ENCODE measurements around the gene MACROD2.

DNA sequence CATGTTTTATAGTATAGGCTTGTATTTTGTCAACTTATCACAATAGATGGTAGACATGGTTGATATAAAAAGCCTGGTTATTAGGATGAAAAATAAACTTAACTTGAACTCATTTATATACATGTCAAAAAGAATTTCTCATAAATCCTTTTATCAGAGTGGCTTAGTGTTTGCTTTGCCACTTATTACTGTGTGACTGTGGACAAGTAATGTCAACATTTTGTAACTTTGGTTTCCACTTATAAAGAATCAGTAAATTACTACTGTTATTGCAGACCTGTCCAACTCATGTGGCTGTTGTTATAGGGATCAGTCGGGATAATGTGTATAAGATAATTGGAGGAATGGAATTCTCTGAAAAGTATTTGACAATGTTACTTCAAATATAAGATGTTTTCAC is 1236.9 kb downstream of the MACROD2 start:
- TF ChIP-seq, protein P1, sequence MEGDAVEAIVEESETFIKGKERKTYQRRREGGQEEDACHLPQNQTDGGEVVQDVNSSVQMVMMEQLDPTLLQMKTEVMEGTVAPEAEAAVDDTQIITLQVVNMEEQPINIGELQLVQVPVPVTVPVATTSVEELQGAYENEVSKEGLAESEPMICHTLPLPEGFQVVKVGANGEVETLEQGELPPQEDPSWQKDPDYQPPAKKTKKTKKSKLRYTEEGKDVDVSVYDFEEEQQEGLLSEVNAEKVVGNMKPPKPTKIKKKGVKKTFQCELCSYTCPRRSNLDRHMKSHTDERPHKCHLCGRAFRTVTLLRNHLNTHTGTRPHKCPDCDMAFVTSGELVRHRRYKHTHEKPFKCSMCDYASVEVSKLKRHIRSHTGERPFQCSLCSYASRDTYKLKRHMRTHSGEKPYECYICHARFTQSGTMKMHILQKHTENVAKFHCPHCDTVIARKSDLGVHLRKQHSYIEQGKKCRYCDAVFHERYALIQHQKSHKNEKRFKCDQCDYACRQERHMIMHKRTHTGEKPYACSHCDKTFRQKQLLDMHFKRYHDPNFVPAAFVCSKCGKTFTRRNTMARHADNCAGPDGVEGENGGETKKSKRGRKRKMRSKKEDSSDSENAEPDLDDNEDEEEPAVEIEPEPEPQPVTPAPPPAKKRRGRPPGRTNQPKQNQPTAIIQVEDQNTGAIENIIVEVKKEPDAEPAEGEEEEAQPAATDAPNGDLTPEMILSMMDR (IDR thresholded peaks at IDR 0.05 in 2 of 3, conservative IDR thresholded peaks at IDR 0.05 in 1 of 3; ENCODE audit: borderline replicate concordance in 1 of 3, insufficient read depth in 1 of 3, low read depth in 2 of 3, low read length in 2 of 3): no peak
- TF ChIP-seq ZNF274 (IDR thresholded peaks at IDR 0.05; ENCODE audit: low read depth, low read length) (no peak), EZH2phosphoT487 (IDR thresholded peaks at IDR 0.05; ENCODE audit: borderline replicate concordance) (no peak), POLR2A (IDR thresholded peaks at IDR 0.05; ENCODE audit: borderline replicate concordance, extremely low read depth, insufficient read depth, insufficient read length) (no peak), RAD21 (IDR thresholded peaks at IDR 0.05; ENCODE audit: low read depth) (no peak), EZH2 (IDR thresholded peaks at IDR 0.05) (no peak)
- TF ChIP-seq, protein P2, sequence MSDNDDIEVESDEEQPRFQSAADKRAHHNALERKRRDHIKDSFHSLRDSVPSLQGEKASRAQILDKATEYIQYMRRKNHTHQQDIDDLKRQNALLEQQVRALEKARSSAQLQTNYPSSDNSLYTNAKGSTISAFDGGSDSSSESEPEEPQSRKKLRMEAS (IDR thresholded peaks at IDR 0.05): no peak
- TF ChIP-seq, protein P3, sequence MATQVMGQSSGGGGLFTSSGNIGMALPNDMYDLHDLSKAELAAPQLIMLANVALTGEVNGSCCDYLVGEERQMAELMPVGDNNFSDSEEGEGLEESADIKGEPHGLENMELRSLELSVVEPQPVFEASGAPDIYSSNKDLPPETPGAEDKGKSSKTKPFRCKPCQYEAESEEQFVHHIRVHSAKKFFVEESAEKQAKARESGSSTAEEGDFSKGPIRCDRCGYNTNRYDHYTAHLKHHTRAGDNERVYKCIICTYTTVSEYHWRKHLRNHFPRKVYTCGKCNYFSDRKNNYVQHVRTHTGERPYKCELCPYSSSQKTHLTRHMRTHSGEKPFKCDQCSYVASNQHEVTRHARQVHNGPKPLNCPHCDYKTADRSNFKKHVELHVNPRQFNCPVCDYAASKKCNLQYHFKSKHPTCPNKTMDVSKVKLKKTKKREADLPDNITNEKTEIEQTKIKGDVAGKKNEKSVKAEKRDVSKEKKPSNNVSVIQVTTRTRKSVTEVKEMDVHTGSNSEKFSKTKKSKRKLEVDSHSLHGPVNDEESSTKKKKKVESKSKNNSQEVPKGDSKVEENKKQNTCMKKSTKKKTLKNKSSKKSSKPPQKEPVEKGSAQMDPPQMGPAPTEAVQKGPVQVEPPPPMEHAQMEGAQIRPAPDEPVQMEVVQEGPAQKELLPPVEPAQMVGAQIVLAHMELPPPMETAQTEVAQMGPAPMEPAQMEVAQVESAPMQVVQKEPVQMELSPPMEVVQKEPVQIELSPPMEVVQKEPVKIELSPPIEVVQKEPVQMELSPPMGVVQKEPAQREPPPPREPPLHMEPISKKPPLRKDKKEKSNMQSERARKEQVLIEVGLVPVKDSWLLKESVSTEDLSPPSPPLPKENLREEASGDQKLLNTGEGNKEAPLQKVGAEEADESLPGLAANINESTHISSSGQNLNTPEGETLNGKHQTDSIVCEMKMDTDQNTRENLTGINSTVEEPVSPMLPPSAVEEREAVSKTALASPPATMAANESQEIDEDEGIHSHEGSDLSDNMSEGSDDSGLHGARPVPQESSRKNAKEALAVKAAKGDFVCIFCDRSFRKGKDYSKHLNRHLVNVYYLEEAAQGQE (IDR thresholded peaks at IDR 0.05; ENCODE audit: low read depth): no peak

Data from HCT116 (cell line).